Ecto neural progenitor cell (in vitro differentiated cells): ENCODE results near the gene SP6.
A peak's percentile ranks its signal among the peaks of the same experiment; 100 is the strongest.

Experiments used
- DNase-seq: peaks from one replicate; pipeline ENCODE4 v3.0.0-alpha.2; 2018; ENCODE audit warnings: low spot score

The SP6 gene

GRCh38 chr17:47853616-47854015 is 2.7 kb upstream of the SP6 start:
- no peak for DNase-seq

GRCh38 chr17:47852113-47852949 is 1.4 kb upstream of the SP6 start:
- no peak for DNase-seq

GRCh38 chr17:47851764-47852112 is 775 bp upstream of the SP6 start:
- peak; percentile 66 for DNase-seq

GRCh38 chr17:47850373-47850691 is 631 bp downstream of the SP6 start:
- no peak for DNase-seq

GRCh38 chr17:47848198-47848513 is 2.8 kb downstream of the SP6 start:
- DNase-seq, result no peak

- DNase-seq, result peak; percentile 87
Measured at GRCh38 chr17:47847341-47848197, 3.4 kb downstream of the SP6 start.

- peak; percentile 85 for DNase-seq
Measured at GRCh38 chr17:47846716-47847340, 4.1 kb downstream of the SP6 start.

- DNase-seq, result no peak
Measured at GRCh38 chr17:47845716-47846075, 5.3 kb downstream of the SP6 start.

GRCh38 chr17:47844814-47845715 is 5.9 kb downstream of the SP6 start:
- DNase-seq, result no peak

- no peak for DNase-seq
Measured at GRCh38 chr17:47844227-47844626, 6.7 kb downstream of the SP6 start.

- no peak for DNase-seq
Measured at GRCh38 chr17:47843391-47843730, 7.6 kb downstream of the SP6 start.

GRCh38 chr17:47841488-47842291 is 9.3 kb downstream of the SP6 start:
- DNase-seq, result no peak

- DNase-seq, result peak; percentile 99
Measured at GRCh38 chr17:47840742-47841487, 10.0 kb downstream of the SP6 start, which contains the start of gene SCRN2. SCRN2 (minus strand) TSS chr17:47841273; CDS start chr17:47840843, 430 bp downstream.

GRCh38 chr17:47840001-47840741 is 10.8 kb downstream of the SP6 start:
- DNase-seq, result no peak

GRCh38 chr17:47839071-47839470 is 11.9 kb downstream of the SP6 start:
- DNase-seq, result no peak

GRCh38 chr17:47838636-47839035 is 12.3 kb downstream of the SP6 start:
- DNase-seq, result no peak

GRCh38 chr17:47837401-47838039 is 13.4 kb downstream of the SP6 start:
- no peak for DNase-seq

- DNase-seq, result no peak
Measured at GRCh38 chr17:47836601-47837000, 14.4 kb downstream of the SP6 start.

GRCh38 chr17:47834756-47835155 is 16.2 kb downstream of the SP6 start:
- DNase-seq, result no peak
